SK-N-SH treated with all-trans-retinoic acid at 6 μM for 48 hours (cell line): ENCODE results near the gene RHBDD1.

ENCODE experiments used
- ATAC-seq: fragments of 200-7000 bp; cut with Tn5 transposase; 3 replicates; pipeline ENCODE4 v1.9.1; 2020; ENCODE audit warnings: mild to moderate bottlenecking, moderate library complexity
- ARNTL ChIP-seq: fragments of 450-650 bp; formaldehyde crosslinking; IDR thresholded peaks from 2 replicates; pipeline ENCODE4 v1.5.0; 2020; ENCODE audit warnings: low read depth, mild to moderate bottlenecking, moderate library complexity, borderline replicate concordance
- BACH2 ChIP-seq: fragments of 250-450 bp; sonication (Bioruptor Pico); IDR thresholded peaks from 2 replicates; pipeline ENCODE4 v1.9.0; 2021; ENCODE audit warnings: mild to moderate bottlenecking, borderline replicate concordance
- CREB5 ChIP-seq: fragments of 250-450 bp; sonication (Bioruptor Pico); IDR thresholded peaks from 2 replicates; pipeline ENCODE4 v1.5.1; 2020; ENCODE audit warnings: low read depth, mild to moderate bottlenecking, moderate library complexity
- CSDC2 ChIP-seq: fragments of 250-450 bp; sonication (Bioruptor Pico); IDR thresholded peaks from 2 replicates; pipeline ENCODE4 v1.5.0; 2020; ENCODE audit warnings: mild to moderate bottlenecking, moderate library complexity
- CSRNP3 ChIP-seq: fragments of 250-450 bp; sonication (Bioruptor Pico); IDR thresholded peaks from 2 replicates; pipeline ENCODE4 v1.5.1; 2021; ENCODE audit warnings: mild to moderate bottlenecking, moderate library complexity
- ESRRG ChIP-seq: fragments of 250-450 bp; sonication (Bioruptor Pico); IDR thresholded peaks from 2 replicates; pipeline ENCODE4 v1.6.1; 2021; ENCODE audit warnings: mild to moderate bottlenecking
- GLIS3 ChIP-seq: fragments of 250-450 bp; sonication (Bioruptor Pico); IDR thresholded peaks from 2 replicates; pipeline ENCODE4 v1.5.0; 2020; ENCODE audit warnings: mild to moderate bottlenecking, moderate library complexity
- ISL1 ChIP-seq: fragments of 250-450 bp; sonication (Bioruptor Pico); IDR thresholded peaks from 2 replicates; pipeline ENCODE4 v2.1.2; 2022; ENCODE audit warnings: mild to moderate bottlenecking, moderate library complexity
- OSR1 ChIP-seq: fragments of 250-450 bp; sonication (Bioruptor Pico); IDR thresholded peaks from 2 replicates; pipeline ENCODE4 v1.8.0; 2022; ENCODE audit warnings: moderate library complexity, mild to moderate bottlenecking, inconsistent platforms
- POU6F1 ChIP-seq: fragments of 250-450 bp; sonication (Bioruptor Pico); IDR thresholded peaks from 2 replicates; pipeline ENCODE4 v1.8.0; 2021; ENCODE audit warnings: low read depth, mild to moderate bottlenecking, moderate library complexity, borderline replicate concordance
- PPARA ChIP-seq: fragments of 250-450 bp; sonication (Bioruptor Pico); IDR thresholded peaks from 2 replicates; pipeline ENCODE4 v1.5.0; 2020; ENCODE audit warnings: mild to moderate bottlenecking, borderline replicate concordance
- SNAI2 ChIP-seq: fragments of 250-450 bp; sonication (Bioruptor Pico); IDR thresholded peaks from 2 replicates; pipeline ENCODE4 v1.5.0; 2020; ENCODE audit warnings: mild to moderate bottlenecking, moderate library complexity
- TCF4 ChIP-seq: fragments of 250-450 bp; sonication (Bioruptor Pico); IDR thresholded peaks from 2 replicates; pipeline ENCODE4 v1.8.0; 2021; ENCODE audit warnings: mild to moderate bottlenecking, moderate library complexity, borderline replicate concordance
- ZC3H10 ChIP-seq: fragments of 250-450 bp; sonication (Bioruptor Pico); IDR thresholded peaks from 2 replicates; pipeline ENCODE4 v1.5.1; 2021; ENCODE audit warnings: mild to moderate bottlenecking, moderate library complexity
- ZFP3 ChIP-seq: fragments of 250-450 bp; sonication (Bioruptor Pico); IDR thresholded peaks from 2 replicates; pipeline ENCODE4 v1.5.0; 2020; ENCODE audit warnings: mild to moderate bottlenecking, moderate library complexity
- ZFP30 ChIP-seq: fragments of 450-650 bp; formaldehyde crosslinking; IDR thresholded peaks from 2 replicates; pipeline ENCODE4 v1.5.0; 2022; ENCODE audit warnings: mild to moderate bottlenecking, moderate library complexity
- ZNF565 ChIP-seq: fragments of 450-650 bp; formaldehyde crosslinking; conservative IDR thresholded peaks from 2 replicates; pipeline ENCODE4 v1.5.0; 2020; ENCODE audit warnings: low read depth, mild to moderate bottlenecking, moderate library complexity
- ZNF70 ChIP-seq: fragments of 450-650 bp; formaldehyde crosslinking; IDR thresholded peaks from 2 replicates; pipeline ENCODE4 v1.5.0; 2020; ENCODE audit warnings: mild to moderate bottlenecking, moderate library complexity
- ZNF8 ChIP-seq: fragments of 450-650 bp; formaldehyde crosslinking; IDR thresholded peaks from 2 replicates; pipeline ENCODE4 v1.5.0; 2020; ENCODE audit warnings: mild to moderate bottlenecking, moderate library complexity
- TF ChIP-seq, protein P1 (sequence below): fragments of 250-450 bp; sonication (Bioruptor Pico); IDR thresholded peaks from 2 replicates; pipeline ENCODE4 v1.5.0; 2020; ENCODE audit warnings: mild to moderate bottlenecking, moderate library complexity
- TF ChIP-seq, protein P2 (sequence below): fragments of 250-450 bp; sonication (Bioruptor Pico); IDR thresholded peaks from 2 replicates; pipeline ENCODE4 v1.8.0; 2020; ENCODE audit warnings: mild to moderate bottlenecking, moderate library complexity, borderline replicate concordance

Gene RHBDD1

DNA sequence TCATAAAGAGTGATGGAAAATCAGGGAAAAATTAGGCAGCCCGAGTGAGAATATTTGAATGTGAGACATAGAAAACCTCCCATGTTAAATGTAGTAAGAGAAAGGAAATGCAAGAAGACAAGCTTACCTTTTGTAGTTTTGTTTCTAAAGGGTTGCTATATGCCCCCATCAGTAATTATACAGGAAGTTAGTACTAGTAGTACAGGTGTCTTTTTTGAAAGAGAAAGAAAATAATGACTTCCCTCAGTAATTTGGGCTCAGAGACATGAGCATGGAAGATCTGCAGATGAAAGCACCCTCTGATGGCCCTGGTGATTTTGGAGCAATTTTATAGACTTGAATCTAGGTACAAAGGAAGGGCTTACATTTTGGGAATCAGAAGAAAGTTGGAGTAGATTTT is 80.8 kb downstream of the RHBDD1 start:
- ATAC-seq = no peak
- TF ChIP-seq CREB5 (CRISPR knock-in tag) = no peak
- TF ChIP-seq ZNF8 (CRISPR knock-in tag) = no peak
- no peak for TF ChIP-seq OSR1 (CRISPR knock-in tag)
- no peak for TF ChIP-seq ISL1
- TF ChIP-seq, protein P1, sequence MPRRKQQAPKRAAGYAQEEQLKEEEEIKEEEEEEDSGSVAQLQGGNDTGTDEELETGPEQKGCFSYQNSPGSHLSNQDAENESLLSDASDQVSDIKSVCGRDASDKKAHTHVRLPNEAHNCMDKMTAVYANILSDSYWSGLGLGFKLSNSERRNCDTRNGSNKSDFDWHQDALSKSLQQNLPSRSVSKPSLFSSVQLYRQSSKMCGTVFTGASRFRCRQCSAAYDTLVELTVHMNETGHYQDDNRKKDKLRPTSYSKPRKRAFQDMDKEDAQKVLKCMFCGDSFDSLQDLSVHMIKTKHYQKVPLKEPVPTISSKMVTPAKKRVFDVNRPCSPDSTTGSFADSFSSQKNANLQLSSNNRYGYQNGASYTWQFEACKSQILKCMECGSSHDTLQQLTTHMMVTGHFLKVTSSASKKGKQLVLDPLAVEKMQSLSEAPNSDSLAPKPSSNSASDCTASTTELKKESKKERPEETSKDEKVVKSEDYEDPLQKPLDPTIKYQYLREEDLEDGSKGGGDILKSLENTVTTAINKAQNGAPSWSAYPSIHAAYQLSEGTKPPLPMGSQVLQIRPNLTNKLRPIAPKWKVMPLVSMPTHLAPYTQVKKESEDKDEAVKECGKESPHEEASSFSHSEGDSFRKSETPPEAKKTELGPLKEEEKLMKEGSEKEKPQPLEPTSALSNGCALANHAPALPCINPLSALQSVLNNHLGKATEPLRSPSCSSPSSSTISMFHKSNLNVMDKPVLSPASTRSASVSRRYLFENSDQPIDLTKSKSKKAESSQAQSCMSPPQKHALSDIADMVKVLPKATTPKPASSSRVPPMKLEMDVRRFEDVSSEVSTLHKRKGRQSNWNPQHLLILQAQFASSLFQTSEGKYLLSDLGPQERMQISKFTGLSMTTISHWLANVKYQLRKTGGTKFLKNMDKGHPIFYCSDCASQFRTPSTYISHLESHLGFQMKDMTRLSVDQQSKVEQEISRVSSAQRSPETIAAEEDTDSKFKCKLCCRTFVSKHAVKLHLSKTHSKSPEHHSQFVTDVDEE (CRISPR knock-in tag) = no peak
- no peak for TF ChIP-seq ESRRG (CRISPR knock-in tag)
- TF ChIP-seq ZC3H10 (CRISPR knock-in tag) = no peak
- TF ChIP-seq ZNF565 (CRISPR knock-in tag) = no peak
- TF ChIP-seq, protein P2, sequence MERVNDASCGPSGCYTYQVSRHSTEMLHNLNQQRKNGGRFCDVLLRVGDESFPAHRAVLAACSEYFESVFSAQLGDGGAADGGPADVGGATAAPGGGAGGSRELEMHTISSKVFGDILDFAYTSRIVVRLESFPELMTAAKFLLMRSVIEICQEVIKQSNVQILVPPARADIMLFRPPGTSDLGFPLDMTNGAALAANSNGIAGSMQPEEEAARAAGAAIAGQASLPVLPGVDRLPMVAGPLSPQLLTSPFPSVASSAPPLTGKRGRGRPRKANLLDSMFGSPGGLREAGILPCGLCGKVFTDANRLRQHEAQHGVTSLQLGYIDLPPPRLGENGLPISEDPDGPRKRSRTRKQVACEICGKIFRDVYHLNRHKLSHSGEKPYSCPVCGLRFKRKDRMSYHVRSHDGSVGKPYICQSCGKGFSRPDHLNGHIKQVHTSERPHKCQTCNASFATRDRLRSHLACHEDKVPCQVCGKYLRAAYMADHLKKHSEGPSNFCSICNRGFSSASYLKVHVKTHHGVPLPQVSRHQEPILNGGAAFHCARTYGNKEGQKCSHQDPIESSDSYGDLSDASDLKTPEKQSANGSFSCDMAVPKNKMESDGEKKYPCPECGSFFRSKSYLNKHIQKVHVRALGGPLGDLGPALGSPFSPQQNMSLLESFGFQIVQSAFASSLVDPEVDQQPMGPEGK = no peak
- TF ChIP-seq SNAI2 = no peak
- no peak for TF ChIP-seq GLIS3
- no peak for TF ChIP-seq ZFP3 (CRISPR knock-in tag)
- no peak for TF ChIP-seq ZNF70 (CRISPR knock-in tag)
- no peak for TF ChIP-seq BACH2
- no peak for TF ChIP-seq POU6F1 (CRISPR knock-in tag)
- TF ChIP-seq, all 23 proteins: peak for 0

GRCh38 chr2:226932443-226932842 is 96.6 kb downstream of the RHBDD1 start:
- ATAC-seq = no peak
- TF ChIP-seq GLIS3 = no peak
- TF ChIP-seq ARNTL = no peak
- TF ChIP-seq PPARA (CRISPR knock-in tag) = no peak
- TF ChIP-seq CSDC2 (CRISPR knock-in tag) = no peak
- no peak for TF ChIP-seq ESRRG (CRISPR knock-in tag)

GRCh38 chr2:226934546-226935201 is 98.8 kb downstream of the RHBDD1 start:
- TF ChIP-seq PPARA (CRISPR knock-in tag) (no peak), TCF4 (CRISPR knock-in tag) (no peak), CSRNP3 (no peak), ZFP3 (CRISPR knock-in tag) (no peak), ZNF70 (CRISPR knock-in tag) (no peak), ZFP30 (CRISPR knock-in tag) (no peak), ESRRG (CRISPR knock-in tag) (no peak), CREB5 (CRISPR knock-in tag) (no peak), BACH2 (no peak)
- TF ChIP-seq, protein P1 (CRISPR knock-in tag) = no peak
- ATAC-seq = peak; percentile 70
